ENCODE data around the gene KANK4.

The KANK4 gene

DNA sequence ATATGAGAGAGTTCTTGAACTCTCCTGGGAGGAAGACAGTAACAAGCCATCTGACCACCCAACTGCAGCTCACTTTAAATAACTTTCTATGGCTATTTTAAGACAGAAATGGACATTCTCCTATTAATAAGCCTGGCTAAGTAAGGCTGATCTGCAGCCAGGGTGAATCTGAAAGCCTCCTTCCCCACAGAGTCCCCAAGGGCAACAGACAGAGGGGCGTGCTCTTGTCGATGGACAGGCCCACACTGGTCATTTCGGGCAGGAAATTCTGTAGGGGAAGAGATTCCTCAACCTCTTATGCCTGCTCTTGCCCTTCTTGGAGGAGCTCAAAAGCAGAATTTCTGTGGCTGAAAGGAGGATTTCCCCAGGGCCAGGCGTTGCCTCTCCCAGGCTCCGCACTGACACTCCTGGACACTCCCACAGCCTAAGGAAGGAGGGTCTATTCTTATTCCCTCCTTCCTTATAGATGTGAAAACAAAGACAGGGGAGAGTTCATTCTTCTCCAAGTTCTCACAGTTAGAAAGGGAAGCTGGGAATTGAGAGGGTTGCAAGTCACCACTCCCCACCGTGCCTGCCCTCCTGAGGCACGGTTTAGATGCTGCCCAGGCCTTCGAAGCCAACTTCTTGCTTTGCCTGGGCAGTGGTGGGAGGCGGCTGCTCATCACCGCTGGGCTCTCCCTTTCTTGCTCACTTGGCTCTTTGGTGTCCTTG, 17.9 kb upstream of the KANK4 start:
- no peak for DNase-seq

DNA sequence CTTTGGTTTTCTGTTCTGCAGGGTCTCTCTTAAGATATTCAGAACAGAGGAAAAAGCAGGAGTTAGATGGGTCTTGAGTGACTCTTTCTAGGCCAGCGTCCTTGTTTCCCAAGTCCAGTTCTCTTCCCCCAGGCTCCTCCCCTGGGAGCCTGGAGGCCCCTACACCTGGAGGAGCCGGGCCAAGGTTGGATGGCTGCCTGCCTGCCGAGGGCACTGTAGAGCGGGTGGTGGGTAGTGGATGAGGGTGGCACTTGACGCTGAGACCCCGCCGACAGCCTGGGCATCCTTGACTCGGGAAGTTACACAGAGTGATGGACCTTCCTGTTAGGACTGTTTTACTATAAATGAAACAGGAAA, 17.4 kb upstream of the KANK4 start:
- DNase-seq: no peak

DNA sequence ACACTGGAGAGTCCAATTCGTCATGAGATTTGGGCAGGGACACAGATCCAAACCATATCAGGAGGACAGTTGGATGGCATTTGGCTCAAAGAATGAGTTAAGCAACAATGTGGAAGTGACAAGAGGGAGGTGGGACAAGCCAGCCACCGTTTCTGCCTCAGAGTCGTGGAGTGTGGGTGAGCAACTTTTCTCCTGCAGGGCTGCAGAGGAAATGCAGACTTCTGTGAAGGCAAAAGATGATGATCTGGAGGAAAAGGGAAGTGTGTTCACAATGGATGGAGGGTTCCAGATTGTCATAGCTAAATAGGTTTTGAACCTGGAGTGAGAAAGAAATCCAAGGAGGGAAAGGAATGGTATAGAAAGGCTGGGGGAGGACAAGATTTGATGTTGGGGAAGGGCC, 16.4 kb upstream of the KANK4 start:
- DNase-seq: no peak

DNA sequence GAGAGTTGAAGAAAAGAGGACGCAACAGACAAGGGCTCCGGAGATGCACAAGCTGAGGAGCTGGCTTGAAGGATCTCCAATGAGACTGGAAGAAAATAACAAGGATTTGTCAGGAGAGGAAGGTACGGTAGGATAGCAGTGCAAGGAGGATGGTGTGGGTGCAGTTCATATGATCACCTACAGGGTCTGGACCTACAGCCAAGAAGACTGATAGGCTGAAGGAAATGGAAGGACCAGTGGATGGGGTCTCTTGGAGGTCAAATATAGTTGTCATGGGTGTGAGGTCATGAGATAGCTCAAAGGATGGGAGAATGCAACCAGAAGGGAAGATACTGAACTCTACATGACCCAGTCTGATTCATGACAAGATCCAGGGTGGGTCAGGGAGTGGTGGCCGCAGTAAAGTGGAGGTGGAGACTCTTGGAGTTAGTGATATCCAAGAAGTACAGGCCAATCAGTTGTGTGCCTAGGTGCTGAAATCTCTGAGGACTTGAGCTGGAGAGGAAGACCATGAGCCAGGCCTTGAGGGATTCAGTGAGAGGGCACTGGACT, 15.3 kb upstream of the KANK4 start:
- no peak for DNase-seq

DNA sequence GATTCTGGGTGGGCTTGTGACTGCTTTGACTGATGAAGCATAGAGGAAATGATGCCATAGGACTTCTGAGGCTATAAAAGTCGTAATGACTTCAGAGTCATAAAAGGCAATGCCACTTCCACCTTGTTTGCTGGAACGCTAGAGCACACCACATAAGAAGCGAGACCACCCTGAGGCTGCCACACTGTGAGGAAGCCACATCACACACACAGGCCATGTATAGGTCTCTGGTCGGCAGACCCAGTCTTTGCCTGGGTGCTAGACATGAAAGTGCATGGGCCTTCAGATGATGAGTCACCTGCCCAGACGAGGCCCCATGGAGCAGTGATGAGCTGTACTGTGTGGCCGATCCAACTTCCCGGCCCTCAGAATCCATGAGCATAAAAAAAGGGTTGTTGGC, 14.2 kb upstream of the KANK4 start:
- no peak for DNase-seq

DNA sequence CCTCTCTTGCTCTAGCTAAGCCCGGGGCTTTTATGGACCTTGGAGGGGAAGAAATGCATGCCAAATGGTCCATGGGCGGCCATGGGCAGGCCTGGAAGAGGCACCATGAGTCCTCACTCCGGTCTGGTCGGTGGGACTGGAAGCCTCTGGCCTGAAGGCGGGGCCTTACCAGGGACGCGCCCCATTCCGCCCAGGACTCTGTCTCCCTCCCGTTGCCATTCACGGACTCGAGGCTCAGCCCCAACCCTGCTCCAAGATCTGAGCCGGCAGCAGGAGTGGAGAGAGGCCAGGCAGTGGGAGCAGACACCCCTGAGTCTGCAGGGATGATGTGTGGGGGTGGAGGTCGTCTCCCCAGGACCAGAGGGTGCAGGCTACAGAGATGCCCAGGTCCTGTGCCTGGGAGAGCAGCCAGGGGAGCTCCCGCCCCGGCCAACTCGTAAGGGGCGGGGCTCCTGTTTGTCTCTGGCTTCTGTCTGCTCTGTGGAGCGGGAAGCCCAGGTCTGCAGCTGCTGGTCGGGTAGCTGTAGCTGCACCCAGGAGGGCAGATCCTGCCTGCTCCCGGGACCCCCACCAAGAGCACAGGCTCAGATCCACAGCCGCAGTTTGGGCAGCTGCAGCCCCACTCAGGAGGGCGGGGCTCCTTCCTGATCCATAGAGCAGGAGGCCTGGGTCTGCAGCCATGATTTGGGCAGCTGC, 8.3 kb upstream of the KANK4 start:
- no peak for DNase-seq

DNA sequence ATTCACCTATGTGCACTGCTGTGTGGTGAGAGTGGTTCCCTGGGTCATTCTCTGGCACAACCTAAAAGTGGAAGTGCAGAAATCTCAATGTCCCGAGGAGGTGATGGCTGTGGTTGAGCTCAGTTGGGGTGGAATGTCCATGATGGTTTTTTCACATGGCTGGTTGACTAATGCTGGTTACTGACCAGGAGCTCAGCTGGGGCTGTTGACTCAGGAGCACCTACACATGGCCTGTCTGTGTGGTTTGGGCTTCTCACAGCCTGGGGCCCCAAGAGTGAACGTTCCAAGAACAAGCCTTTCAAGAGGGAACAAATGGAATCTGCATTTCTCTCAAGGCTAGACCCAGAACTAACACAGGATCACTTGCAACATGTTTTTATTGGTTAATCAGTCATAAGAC, 6.4 kb upstream of the KANK4 start:
- DNase-seq: no peak

DNA sequence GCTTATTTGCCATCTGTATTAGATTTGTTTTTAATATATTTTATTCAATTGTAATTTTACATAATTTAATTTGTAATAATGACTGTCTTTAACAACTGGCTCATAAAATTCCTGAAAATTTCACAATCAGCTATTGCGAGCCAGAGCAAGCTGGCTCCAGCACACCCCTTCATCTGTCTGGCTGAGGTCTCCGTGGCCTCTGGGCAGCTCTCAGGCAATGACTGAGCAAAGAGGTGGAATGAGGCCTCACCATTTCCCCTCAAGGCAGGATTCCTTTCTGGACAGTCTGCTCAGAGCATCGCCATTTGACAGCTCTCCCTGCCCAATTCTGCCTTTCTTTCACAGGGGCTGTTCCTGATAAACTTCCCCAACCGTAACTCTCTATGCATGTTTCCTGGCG, 5.8 kb upstream of the KANK4 start:
- no peak for DNase-seq

DNA sequence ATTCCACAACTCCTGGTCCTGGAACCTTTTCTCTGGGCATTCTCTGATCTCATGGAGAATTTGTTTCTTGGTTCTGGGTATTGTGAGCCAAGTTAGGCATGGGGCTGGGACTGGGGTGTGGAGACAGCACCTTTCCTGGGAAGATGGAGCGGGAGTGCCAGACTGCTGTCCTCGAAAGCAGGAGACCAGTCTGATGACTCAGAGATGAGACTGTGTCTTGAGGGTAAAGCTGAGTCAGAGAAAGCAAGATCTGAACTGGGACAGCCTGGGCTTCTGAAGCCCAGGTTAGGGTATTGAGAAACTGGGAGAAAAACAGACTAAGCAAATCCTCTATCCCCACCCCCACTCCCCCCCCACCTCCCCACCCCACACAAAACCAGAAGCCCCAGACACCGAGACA, 2.2 kb upstream of the KANK4 start:
- DNase-seq: no peak

DNA sequence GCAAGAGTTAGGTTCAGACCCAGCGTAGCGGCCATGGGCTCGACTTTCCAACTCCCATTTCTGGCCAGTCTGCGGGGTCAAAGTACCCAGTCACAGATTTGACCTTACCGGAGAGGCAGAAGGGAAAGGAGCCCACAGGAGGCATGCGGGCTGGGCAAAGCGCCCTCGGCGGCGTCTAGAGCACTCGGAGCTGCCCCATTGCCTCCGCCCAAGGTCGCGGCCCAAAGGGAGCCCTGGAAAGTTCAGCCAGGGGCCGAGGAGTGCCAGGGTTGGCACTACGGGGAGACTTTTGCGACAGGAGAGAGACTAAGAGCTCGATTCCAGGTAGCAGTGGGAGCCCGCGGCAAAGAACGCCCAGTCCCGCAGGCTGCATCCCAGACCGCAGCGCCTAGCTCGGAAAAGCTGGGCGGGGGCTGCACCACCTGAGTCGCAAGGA, 896 bp downstream of the KANK4 start:
- DNase-seq: no peak

DNA sequence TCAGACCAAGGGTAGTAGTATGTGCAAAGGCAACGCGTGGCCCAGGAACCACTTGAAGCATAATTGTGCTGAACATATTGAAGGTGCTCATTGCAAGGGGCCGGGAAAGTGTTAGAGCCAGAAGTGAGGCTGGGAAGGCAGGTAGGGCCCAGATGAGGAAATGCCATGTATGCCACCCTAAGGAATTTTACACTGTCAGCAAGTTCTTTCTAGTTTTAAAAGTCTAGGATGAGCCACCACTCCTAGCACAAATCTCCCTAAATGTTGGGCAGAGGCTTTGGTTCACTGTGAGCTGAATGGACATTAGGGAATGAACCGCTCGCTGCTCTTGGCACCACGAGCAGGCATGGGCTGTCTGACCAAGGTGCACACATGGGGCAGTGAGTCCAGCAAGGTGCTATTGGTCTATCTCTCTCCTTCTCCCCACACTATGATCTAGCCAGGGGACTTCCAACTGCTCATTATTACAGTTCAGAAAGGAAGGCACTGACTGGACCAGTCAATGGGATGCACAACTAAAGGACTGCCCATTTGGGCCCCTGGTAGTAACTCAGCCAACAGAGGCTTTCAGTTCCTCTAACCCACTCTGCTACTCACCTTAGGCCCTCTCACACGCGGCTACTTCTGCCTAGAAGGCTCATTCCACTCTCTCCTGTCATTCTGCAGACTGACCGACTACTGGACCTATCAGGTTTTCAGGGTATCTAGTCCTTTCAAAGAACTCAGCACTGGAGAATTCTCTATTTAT, 2.0 kb downstream of the KANK4 start:
- no peak for DNase-seq

DNA sequence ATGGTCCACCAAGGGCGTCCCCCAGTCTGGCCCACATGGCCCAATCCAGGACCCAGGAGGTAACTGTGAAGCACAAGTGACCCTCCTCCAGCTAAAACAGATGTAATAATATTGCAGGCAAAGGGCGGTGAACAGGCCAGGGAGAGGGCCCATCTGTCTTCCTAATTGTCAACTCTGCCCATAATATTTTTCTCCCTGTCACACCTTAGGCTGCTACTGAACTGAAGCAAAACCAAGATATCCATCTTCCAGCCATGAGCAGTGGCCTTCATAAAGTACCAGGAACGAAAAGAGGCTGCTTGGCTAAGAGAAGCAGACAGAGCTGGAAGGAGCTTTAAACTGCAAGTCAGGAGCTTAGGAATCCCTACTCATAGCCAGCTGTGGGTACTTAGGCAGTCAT, 3.1 kb downstream of the KANK4 start:
- DNase-seq: no peak

DNA sequence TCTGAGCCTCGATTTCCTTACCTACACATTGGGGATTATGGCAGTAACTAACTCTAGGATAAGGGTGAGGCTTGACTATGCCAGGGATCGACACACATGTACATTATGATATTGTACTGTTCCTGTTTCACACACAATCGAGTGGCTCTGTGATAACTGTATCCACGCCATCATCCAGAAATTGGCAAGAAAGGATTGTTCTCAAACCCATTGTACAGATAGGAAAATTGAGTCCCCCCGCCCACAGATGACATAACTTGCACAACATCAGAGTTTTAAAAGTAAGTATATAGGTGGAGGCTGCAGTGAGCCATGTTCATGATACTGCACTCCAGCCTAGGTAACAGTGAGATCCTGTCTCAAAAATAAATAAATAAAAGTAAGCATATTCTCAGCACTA, 3.8 kb downstream of the KANK4 start:
- DNase-seq: no peak

DNA sequence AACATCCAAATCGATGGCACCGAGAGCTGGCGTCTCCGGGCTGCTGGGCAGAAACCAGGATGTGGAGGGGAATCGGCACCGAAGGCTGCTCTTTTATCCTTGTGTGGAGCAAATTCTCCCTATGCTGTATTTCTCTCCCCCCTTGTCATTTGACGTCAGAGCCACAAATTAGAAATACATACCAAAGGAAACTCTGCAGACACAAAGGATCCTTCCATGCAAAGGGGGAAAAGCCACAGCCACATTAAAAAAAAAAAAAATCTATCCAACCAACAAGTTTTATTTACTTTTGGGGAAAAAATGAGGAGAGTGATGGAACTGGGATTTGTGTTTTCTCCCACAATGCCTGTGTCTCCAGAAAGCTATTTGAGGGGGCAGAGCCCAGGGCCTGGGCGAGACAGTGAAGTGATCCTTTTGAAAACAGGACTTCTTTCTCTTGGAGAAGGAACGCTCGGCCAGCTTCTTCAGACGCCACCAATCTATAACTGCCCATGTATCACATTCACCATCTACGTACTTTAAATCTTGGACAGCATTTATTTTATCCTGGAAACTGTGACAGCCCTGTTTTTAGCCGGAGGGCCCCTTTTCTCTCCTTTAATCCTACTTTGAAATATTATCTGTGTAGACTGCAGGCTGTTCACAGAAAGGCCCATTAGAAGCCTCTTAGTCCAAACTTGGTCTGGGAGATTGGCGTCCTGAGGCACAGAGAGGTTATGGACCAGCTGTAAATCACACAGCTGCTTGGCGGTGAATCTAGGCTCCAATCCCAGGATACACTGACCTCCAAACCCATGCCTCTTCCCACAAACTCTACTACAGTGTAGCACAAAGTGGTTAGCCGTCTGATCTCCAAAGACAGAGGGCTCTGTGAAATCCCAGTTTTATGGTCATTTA, 4.5 kb downstream of the KANK4 start:
- no peak for DNase-seq

DNA sequence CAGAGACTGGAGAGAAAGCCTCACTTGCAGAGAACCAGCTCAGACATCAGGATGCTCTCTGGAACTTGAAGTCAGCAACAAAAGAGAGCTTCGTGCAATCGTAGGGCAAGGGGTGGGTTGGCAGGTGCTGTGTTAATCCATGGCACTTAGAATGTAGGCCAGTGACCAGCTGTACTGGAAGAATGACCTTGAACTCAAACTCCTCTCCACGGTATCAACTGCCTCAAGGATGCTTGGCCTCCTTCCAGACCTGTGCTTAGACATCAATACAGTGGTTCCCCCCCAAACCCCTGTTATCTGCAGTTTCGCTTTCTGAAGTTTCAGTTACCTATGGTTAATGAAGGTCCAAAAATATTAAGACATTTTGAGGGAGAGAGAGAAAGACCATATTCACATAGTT, 6.5 kb downstream of the KANK4 start:
- no peak for DNase-seq

DNA sequence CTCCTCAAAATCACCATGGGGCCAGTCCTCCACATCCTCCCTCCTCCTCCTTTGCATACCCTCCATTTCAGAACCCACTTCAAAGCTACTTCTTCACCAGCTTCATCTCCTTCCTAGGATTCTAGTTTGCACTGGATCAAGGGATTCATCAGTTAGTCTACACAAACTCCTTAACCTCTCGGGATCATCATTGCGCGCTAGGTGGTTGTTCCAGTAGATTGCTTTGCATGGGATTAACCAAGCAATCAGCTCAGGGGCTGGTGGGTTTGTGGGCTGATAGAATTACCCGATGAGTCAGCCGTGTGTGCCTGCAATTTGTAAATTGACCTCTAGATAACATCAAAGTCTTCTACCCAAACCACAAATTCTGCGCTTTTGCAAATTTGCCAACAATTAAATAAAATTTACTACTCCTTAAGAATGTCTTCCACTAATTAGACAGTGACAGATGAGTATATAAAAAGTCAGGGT, 7.7 kb downstream of the KANK4 start:
- DNase-seq: no peak

DNA sequence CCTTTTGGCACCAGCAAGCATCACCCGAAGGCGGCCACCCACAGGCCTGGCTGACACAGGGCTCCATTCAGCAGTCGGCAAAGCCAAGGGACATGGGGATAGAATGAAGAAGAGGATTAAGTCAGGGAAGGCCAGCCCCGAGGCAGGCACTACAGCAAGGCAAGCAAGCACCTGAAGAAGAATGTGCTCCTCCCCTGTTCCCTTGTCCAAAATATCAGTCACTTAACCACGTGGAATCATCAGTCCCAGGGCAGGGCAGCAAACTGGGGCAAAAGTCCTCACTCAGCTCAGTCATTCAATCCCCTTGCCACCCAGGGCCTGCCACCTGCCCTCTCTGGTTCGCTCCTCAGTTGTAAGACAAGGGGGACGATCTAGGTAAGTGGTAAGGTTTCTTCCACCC, 9.3 kb downstream of the KANK4 start:
- no peak for DNase-seq

DNA sequence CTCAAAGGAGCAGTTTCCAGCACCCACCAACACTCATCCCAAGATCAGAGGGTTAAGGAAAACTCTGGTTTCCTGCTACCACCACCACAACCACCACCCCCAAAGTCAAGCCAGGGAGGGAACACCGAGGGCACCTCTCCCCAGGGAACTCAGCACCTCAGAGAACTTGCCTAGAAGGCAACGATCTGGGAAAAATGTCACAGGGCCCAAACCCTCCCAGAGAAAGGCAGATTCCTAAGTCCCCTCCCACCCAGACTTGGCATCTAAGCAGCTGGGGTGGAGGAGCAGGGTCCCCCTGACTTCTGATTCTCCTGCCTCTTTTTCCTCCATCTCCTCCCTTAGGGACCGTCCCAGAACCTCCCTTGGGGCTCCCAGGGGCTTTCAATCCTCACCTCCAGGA, 10.6 kb downstream of the KANK4 start:
- DNase-seq: no peak

DNA sequence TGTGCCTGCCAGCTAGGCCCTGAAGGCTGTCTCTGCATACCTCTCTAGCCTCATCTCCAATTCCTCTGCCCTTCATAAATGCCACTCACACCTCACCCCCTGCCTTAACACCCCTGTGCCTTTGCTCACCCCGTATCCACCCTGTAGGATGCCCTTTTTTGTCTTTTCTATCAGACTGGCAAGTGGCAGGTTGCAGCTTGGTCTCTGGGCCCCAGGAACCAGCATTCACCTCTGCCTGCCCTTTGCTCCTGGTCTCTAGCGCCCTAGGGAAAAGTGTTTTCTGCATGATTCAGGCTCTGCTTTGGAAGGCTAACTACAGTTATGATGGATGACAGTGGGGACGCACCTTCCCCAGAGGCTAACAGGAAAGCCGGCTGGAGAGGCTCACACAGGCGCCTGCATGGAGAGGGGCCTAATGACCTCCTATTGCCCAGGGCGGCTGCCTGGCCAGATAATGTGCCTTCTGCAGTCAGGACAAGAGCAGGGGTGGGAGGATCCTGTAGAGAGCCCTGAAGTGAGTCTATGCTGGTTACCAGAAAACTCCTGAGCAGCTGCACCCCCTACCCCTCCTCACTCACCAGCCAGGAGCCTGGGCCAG, 11.2 kb downstream of the KANK4 start:
- DNase-seq: no peak

DNA sequence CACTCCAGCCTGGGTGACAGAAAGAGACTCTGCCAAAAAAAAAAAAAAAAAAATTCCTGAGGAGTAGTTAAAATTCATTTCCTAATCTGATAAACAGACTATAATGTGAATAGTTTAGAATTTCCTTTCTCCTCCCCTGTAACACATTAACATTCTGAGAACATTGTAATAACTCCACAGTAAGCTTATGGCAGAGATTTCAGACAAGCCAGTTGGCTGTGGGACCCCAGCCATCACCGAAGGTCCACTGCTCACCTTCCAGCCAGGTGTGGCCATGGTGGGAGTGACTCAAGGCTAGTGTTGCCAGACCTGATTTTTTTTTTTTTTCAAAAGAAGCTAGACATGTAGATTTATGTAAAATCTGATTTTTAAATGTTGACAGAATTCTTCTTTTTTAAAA, 11.8 kb downstream of the KANK4 start:
- DNase-seq: no peak

DNA sequence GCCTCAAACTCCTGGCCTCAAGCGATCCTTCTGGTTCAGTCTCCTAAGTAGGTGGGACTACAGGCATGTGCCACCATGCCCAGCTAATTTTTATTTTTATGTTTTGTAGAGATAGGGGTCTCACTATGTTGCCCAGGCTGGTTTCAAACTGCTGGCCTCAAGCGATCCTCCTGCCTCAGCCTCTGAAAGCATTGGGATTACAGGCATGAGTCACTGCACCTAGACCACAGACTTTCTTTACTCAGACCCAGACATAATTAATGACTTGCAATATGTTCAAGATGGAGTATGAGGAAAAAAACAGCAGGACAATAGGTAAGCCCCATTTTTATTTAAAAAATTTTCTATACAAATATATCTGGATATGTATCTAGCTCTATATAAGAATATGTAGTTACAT, 13.2 kb downstream of the KANK4 start:
- DNase-seq: no peak

DNA sequence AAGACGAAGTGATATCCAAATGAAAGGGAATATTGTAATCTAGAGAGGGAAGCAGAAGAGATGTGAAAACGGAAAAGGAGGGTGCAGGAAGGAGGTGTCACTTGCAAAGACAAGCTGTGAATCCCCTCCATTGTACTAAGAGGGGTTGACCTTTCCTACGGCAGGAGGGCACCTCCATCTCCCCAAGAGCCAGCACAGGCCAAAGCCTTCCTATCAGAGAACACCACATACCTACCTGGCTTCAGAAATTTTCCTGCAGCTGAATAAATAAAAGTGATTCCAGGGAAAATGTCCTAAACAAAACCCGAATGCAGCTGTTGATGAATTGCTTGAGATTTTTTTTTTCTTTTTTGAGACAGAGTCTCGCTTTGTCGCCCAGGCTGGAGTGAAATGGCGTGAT, 14.3 kb downstream of the KANK4 start:
- no peak for DNase-seq
